HG03354 (cell line): ENCODE data around the gene NOL12.
"Not testable (repeated sequence)": the region's sequence is repeated elsewhere in the genome, so short reads cannot be mapped to it uniquely, and the experiment has no call there.

Source experiments
- ATAC-seq: cut with Tn5 transposase; IDR thresholded peaks from one replicate; pipeline ENCODE4 v1.9.1; 2021; ENCODE audit warnings: mild to moderate bottlenecking; ENCODE audit not compliant: unreplicated experiment, poor library complexity, severe bottlenecking

The NOL12 gene

GRCh38 chr22:37705205-37705604, 19.1 kb downstream of the NOL12 start:
- ATAC-seq, result no peak

GRCh38 chr22:37708580-37709444, 22.7 kb downstream of the NOL12 start:
- ATAC-seq, result no peak

- ATAC-seq, result no peak
Observed at GRCh38 chr22:37709445-37709765, 23.3 kb downstream of the NOL12 start.

- no peak for ATAC-seq
Observed at GRCh38 chr22:37710675-37711074, 24.5 kb downstream of the NOL12 start.

GRCh38 chr22:37711490-37711889, 25.3 kb downstream of the NOL12 start:
- ATAC-seq, result no peak

- no peak for ATAC-seq
Observed at GRCh38 chr22:37713761-37714160, 27.6 kb downstream of the NOL12 start.

GRCh38 chr22:37714634-37715033, 28.5 kb downstream of the NOL12 start:
- no peak for ATAC-seq

GRCh38 chr22:37715760-37716159, 29.6 kb downstream of the NOL12 start:
- ATAC-seq, result no peak

- no peak for ATAC-seq
Observed at GRCh38 chr22:37716708-37717107, 30.6 kb downstream of the NOL12 start.

GRCh38 chr22:37717235-37717634, 31.1 kb downstream of the NOL12 start:
- not testable (repeated sequence) for ATAC-seq

GRCh38 chr22:37717746-37718305, 31.7 kb downstream of the NOL12 start:
- not testable (repeated sequence) for ATAC-seq

- no peak for ATAC-seq
Observed at GRCh38 chr22:37725551-37726240, 39.6 kb downstream of the NOL12 start.

- ATAC-seq, result no peak
Observed at GRCh38 chr22:37726241-37726887, 40.2 kb downstream of the NOL12 start.

GRCh38 chr22:37728620-37729019, 42.5 kb downstream of the NOL12 start:
- no peak for ATAC-seq

GRCh38 chr22:37731804-37732471, 45.8 kb downstream of the NOL12 start:
- ATAC-seq, result no peak

- no peak for ATAC-seq
Observed at GRCh38 chr22:37732699-37733607, 46.8 kb downstream of the NOL12 start.

- ATAC-seq, result no peak
Observed at GRCh38 chr22:37733625-37734401, 47.7 kb downstream of the NOL12 start.

GRCh38 chr22:37734402-37734700, 48.2 kb downstream of the NOL12 start:
- ATAC-seq, result no peak
